Activated naive CD8-positive, alpha-beta T cell treated with anti-CD3 and anti-CD28 coated beads, Interleukin-2, amount 50 U/mL, for 16 hours (primary cell): Measurements from ENCODE around the gene TPGS2.
"Not testable (repeated sequence)": the region's sequence is repeated elsewhere in the genome, so short reads cannot be mapped to it uniquely, and the experiment has no call there.

ENCODE experiments used
- DNase-seq: peaks from one replicate; pipeline ENCODE4 v3.0.0-alpha.2; 2020; ENCODE audit warnings: low read depth, low spot score

Gene TPGS2

DNA sequence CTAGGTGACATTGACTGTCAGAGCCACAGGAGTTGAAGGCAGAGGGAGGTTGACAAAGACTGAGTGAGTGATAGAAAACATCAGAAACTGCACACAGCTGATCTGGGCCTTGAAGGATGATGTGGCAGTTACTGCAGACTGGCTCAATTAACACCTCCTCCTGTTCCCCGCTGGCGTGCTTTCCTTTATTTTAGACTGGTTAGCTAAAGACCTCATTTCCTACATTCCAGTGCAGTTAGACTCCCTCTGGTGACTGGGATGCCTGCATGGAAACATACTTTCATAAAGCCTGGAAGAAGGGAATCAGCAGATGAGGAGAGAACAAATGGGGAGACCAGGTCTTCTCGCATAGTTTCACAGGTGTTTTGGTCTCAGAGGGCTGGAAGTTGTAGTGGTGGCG lies 7.1 kb downstream of the TPGS2 start:
- no peak for DNase-seq

- DNase-seq = no peak
Observed at GRCh38 chr18:36819621-36820020, 9.2 kb downstream of the TPGS2 start.

- no peak for DNase-seq
Observed at GRCh38 chr18:36818652-36819051, 10.2 kb downstream of the TPGS2 start.

- DNase-seq = no peak
Observed at GRCh38 chr18:36817039-36817438, 11.8 kb downstream of the TPGS2 start.

DNA sequence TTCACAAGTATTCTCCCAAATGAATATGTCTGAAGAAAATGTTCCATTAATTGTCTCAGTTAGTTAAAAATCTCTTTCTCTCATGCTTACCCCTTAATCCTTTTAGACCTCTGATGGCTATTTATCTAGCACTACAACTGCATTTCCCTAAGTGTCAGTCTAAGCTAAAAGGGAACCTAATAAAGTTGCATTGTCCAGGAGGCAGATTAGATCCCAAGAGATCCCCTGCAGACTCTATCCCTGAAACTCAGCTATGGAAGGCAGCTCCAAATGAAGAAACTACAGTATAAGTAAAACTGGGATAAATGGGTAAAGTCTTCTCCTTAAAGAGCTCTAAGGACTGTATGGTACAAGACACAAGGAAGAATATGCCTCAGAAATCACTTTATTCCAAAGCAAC lies 12.7 kb downstream of the TPGS2 start:
- DNase-seq = not testable (repeated sequence)

DNA sequence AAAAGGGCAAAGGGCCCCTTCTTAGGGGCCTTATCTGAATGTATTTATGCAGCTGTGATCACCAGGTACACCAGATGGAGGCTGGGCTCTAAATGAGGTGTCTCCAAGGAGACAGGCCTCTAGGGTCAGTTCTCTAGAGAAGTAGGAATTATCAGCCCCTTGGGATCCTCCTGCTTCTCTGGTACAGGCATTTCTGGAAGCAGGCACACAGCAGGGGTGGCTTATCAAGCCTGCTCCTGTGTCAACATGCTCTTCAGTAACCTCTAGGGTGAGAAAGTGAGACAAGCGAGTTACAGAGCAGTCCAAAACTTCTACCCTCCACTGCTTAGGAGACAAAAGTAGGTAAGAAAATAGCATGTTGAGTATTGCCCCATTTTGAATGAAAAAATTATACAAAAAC lies 13.8 kb downstream of the TPGS2 start:
- no peak for DNase-seq

DNA sequence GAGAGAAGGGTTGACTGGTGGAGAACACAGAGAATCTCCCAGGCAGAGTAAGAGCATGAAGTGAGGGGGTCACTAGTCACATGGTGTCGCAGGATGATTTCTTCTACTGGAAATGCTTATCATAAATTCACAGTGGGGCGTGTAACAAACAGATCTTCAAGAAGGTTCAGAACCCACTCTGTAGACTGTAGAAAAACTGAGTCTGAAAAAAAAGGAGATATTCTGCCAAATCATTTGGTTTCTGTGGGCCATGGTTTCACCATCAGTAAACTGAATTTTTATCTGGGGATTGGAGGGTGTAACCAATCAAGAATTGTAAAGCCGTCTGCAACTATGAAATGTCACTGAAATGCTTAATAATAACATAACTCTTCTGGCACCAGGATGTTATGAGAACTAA lies 15.0 kb downstream of the TPGS2 start:
- no peak for DNase-seq

DNA sequence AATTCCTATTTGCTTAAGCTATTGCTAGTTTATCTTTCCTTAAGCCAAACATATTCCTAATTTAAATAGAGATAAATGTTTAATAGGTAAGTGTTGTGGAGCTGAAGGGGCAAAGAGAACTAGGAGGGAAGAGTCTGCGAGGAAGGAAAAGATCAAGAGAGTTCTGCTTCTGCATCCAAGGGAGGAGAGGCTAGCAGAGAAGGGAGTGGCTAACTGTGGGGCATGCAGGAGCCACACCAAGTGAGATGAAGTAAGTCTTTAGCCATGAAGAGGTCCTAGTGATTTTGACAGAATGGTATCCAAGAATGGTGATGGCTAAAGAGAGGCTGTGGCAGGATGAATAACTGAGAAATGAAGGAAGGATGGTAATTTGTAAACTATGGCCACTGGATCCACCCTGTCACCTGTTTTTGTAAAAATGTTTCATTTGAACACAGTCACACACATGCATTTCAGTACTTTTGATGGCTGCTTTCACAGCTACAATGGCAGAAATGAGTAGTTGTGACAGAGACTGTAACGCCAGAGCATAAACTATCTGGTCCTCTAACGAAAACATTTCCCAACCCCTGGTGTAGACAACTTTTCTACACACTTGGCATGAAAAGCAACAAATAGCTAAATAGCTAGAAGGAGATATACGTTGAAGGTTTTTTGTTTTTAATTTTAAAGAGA lies 15.6 kb downstream of the TPGS2 start:
- DNase-seq = no peak

DNA sequence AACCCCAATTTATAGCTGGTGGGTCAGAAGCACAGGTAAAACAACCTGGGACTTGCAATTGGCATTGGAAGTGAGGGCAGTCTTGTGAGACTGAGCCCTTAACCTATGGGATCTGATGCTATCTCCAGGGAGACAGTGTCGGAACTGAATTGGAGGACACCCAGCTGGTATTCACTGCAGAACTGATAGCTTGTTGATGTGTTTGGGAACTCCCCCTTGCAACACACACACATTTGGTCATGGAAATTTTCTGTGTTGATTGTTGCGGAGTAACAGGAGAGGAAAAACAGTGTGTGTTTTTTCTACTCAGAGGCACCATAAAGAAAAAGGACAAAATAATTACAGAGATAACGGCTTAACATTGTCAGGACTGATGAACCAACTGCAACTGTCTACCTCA lies 16.1 kb downstream of the TPGS2 start:
- DNase-seq = no peak

GRCh38 chr18:36811955-36812354 lies 16.8 kb downstream of the TPGS2 start:
- DNase-seq = no peak

DNA sequence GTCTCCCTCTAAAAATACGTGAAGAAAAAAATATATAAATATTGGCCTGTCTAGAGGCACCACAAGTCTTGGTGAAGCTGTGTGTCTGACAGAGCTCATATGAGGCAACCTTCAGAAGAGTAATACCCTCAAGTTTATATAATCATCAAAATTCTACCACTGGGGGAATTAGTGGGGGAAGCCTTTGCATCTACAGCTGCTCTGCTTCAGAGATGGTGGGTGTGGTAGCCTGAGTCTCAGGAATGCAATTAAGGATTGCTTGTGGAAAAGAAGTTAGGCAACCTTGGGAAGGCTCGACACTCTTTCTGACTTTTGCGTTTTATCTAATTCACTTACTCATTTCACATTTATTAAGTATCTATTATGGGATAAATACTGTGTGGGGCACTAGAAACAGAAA lies 17.4 kb downstream of the TPGS2 start:
- no peak for DNase-seq

DNA sequence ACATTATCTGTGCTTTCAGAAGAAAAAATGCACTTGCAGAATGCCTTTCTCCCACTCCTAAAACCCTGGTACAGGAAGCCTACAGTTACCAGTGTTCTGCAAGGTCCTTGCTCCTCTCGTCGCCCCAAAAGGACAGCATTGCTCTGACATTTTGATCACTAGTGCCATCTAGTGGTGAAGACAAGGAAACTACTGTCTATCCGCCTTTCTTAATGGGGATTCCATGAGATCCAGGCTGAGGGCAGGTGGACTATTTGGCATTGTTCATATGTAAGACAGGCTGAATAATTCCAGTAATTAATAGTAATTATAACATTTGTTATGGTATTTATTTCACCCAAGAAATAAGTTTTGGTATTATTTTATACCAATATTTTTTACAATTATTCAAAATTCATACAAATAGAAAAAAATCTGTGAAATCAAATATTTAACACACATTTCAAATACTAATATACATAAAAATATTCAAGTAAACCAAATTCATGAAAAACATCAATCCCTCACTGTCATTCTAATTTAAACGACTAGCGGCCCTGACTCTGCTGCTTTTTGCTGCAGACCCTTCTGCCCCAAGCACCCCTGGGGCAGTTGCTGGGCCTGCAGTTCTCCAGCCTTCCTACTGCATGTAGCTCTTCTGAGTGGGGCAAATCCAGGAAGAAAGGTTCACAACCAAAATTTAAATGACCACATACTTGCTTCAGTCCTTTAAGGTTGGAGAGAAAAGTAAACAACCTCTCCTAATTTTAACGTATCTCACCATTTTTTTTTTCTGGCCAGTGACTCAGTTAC lies 19.0 kb downstream of the TPGS2 start:
- no peak for DNase-seq

GRCh38 chr18:36808681-36809080 lies 20.1 kb downstream of the TPGS2 start:
- no peak for DNase-seq

DNA sequence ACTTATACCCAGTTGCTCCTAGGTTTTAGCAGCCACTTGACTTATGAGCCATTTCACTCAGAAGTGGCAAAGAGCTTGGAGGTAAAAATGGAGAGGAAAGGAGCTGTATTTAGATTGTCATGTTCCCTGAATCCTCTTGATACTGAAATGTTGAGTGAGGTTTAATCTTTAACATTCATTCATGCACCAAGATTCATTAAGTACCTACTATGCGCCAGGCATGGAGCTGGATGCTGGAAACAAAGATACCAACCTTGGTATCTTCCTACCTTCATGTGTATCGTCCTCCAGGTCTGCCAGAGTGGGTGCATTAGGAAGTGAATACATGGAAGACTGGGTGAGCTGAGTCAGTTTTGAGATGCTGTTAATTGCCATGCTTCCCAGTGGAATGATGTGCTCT lies 23.7 kb downstream of the TPGS2 start:
- no peak for DNase-seq

GRCh38 chr18:36798738-36799473 lies 29.9 kb downstream of the TPGS2 start:
- DNase-seq = no peak

- DNase-seq = no peak
Observed at GRCh38 chr18:36792634-36793283, 36.0 kb downstream of the TPGS2 start.

- DNase-seq = no peak
Observed at GRCh38 chr18:36786686-36787085, 42.1 kb downstream of the TPGS2 start.

DNA sequence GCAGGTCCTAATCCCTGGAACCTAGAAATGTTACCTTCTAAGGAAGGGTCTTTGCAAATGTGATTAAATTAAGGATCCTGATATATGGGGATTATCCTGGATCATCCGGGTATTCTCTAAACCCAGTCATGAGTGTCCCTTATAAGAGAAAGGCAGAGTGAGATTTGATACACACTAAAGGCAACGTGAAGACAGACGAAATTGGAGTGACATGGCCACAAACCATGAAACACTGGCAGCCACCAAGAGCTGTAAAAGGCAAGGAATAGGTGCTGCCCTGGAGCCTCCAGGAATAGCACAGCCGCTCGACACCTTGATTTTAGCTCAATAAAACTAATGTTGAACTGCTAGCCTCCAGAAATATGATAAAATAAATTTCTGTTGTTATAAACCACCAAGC lies 45.0 kb downstream of the TPGS2 start:
- no peak for DNase-seq

- DNase-seq = no peak
Observed at GRCh38 chr18:36782710-36783109, 46.1 kb downstream of the TPGS2 start.

DNA sequence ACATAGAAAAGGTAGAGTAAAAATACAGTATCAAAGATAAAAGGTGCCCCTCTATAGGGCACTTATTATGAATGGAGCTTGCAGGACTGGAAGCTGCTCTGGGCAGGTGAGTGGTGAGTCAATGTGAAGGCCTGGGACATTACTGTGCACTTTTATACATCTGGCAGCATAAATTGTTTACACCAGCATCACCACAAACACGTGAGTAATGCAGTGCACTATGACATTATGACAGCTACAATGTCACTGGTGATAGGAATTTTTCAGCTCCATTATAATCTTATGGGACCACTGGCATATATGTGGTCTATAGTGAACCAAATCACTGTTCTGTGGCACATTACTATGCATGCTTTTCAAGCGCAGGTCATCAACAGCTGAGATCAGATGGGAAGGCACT lies 48.1 kb downstream of the TPGS2 start:
- DNase-seq = no peak

DNA sequence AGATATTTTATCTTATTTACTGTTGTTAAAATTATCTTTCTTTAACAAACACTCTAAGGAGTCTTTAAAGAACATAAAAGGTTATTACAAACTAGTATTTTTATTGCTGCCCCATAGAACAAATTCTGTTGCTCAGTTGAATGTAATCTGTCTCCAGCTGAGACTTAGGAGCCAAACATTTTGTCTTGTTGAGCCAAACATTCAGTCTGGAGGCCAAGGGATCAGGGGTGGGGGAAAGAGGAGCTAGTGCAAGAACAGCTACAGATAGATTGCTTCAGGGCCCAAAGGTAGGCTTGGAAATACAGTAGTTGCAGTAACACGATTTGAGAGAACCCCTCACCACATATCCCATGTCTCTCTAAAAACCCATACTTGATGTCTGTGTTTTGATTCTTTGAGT lies 51.2 kb downstream of the TPGS2 start:
- no peak for DNase-seq

GRCh38 chr18:36776650-36777049 lies 52.2 kb downstream of the TPGS2 start:
- DNase-seq = no peak
